Stomach smooth muscle (tissue), 2 donors: ENCODE results near the gene TTC34.

Experiments used
- H3K27ac ChIP-seq: one replicate; pipeline ENCODE4 v1.7.0; 2013; ENCODE audit warnings: mild to moderate bottlenecking, low read length, inconsistent platforms
- H3K27me3 ChIP-seq, 2 donors: one replicate each; pipeline ENCODE4 v1.7.0; 2013; ENCODE audit warnings: low read length in 2 of 2; ENCODE audit not compliant: insufficient read depth in 2 of 2, control insufficient read depth in 1 of 2
- H3K36me3 ChIP-seq, 2 donors: one replicate each; pipeline ENCODE4 v1.7.0; 2013; ENCODE audit warnings: low read length in 2 of 2; ENCODE audit not compliant: control insufficient read depth in 2 of 2, insufficient read depth in 2 of 2
- H3K4me1 ChIP-seq: one replicate; pipeline ENCODE4 v1.7.0; 2013; ENCODE audit warnings: low read length; ENCODE audit not compliant: control insufficient read depth, insufficient read depth
- H3K4me3 ChIP-seq, 2 donors: one replicate each; pipeline ENCODE4 v1.7.0; 2013; ENCODE audit warnings: low read length in 2 of 2
- H3K9ac ChIP-seq, 2 donors: one replicate each; pipeline ENCODE4 v1.7.0; 2013; ENCODE audit warnings: low read length in 2 of 2, mild to moderate bottlenecking in 1 of 2
- H3K9me3 ChIP-seq, 2 donors: one replicate each; pipeline ENCODE4 v1.7.0; 2013; ENCODE audit warnings: low read length in 2 of 2; ENCODE audit not compliant: control insufficient read depth in 2 of 2
- donor health status: healthy.
- donor health status: Pancreatic carcinoma.

Gene TTC34

GRCh38 chr1:2820731-2821372, 19.4 kb upstream of the TTC34 start:
- H3K9ac ChIP-seq, result no peak overlapping the region
- no peaks in the 10 kb centered on the region for H3K4me1 ChIP-seq
- no peak overlapping the region for H3K27ac ChIP-seq
- no peaks in the 10 kb centered on the region for H3K9me3 ChIP-seq
- no peak overlapping the region for H3K4me3 ChIP-seq
- H3K27me3 ChIP-seq, result peaks cover 7 to 27% of the 10 kb centered on the region in 2 donors
- H3K36me3 ChIP-seq, result no peaks in the 10 kb centered on the region

GRCh38 chr1:2819831-2820730, 18.6 kb upstream of the TTC34 start:
- H3K4me3 ChIP-seq, result no peak overlapping the region
- H3K4me1 ChIP-seq, result no peaks in the 10 kb centered on the region
- H3K27me3 ChIP-seq, result peaks cover 4 to 19% of the 10 kb centered on the region in 2 donors

GRCh38 chr1:2819429-2819828, 17.9 kb upstream of the TTC34 start:
- Histone ChIP-seq H3K9me3 (no peaks in the 10 kb centered on the region), H3K27ac (no peak overlapping the region), H3K27me3 (peaks cover 4 to 16% of the 10 kb centered on the region in 2 donors), H3K4me1 (no peaks in the 10 kb centered on the region), H3K36me3 (no peaks in the 10 kb centered on the region), H3K9ac (no peak overlapping the region), H3K4me3 (no peak overlapping the region)

More at GRCh38 chr1:2819831-2820730, 18.6 kb upstream of the TTC34 start:
- Histone ChIP-seq H3K27ac (no peak overlapping the region), H3K9ac (no peak overlapping the region), H3K36me3 (no peaks in the 10 kb centered on the region), H3K9me3 (no peaks in the 10 kb centered on the region)

- no peak overlapping the region for H3K9ac ChIP-seq
- no peaks in the 10 kb centered on the region for H3K9me3 ChIP-seq
- H3K27me3 ChIP-seq, result peaks cover 2 to 13% of the 10 kb centered on the region in 2 donors
- no peak overlapping the region for H3K4me3 ChIP-seq
- H3K27ac ChIP-seq, result no peak overlapping the region
- no peaks in the 10 kb centered on the region for H3K36me3 ChIP-seq
- no peaks in the 10 kb centered on the region for H3K4me1 ChIP-seq
Measured at GRCh38 chr1:2817784-2818564, 16.5 kb upstream of the TTC34 start.

- peaks cover 2 to 8% of the 10 kb centered on the region in 2 donors for H3K27me3 ChIP-seq
- H3K4me1 ChIP-seq, result no peaks in the 10 kb centered on the region
- peaks cover 0 to 5% of the 10 kb centered on the region in 2 donors for H3K9me3 ChIP-seq
- no peak overlapping the region for H3K4me3 ChIP-seq
- no peaks in the 10 kb centered on the region for H3K36me3 ChIP-seq
- no peak overlapping the region for H3K9ac ChIP-seq
- no peak overlapping the region for H3K27ac ChIP-seq
Measured at GRCh38 chr1:2816786-2817185, 15.3 kb upstream of the TTC34 start.

- H3K9ac ChIP-seq, result no peak overlapping the region
- H3K36me3 ChIP-seq, result no peaks in the 10 kb centered on the region
- H3K27ac ChIP-seq, result no peak overlapping the region
- H3K9me3 ChIP-seq, result peaks cover 0 to 5% of the 10 kb centered on the region in 2 donors
- H3K4me1 ChIP-seq, result no peaks in the 10 kb centered on the region
- H3K4me3 ChIP-seq, result no peak overlapping the region
- H3K27me3 ChIP-seq, result peaks cover 0 to 2% of the 10 kb centered on the region in 2 donors
Measured at GRCh38 chr1:2815551-2815950, 14.1 kb upstream of the TTC34 start.

- Histone ChIP-seq H3K27ac (no peak overlapping the region), H3K9ac (no peak overlapping the region), H3K36me3 (no peaks in the 10 kb centered on the region), H3K9me3 (peaks cover 0 to 5% of the 10 kb centered on the region in 2 donors), H3K4me3 (no peak overlapping the region), H3K4me1 (no peaks in the 10 kb centered on the region), H3K27me3 (peaks cover 0 to 4% of the 10 kb centered on the region in 2 donors)
Measured at GRCh38 chr1:2814511-2815075, 13.1 kb upstream of the TTC34 start.

- no peak overlapping the region for H3K4me3 ChIP-seq
- no peaks in the 10 kb centered on the region for H3K4me1 ChIP-seq
- no peaks in the 10 kb centered on the region for H3K36me3 ChIP-seq
- H3K27me3 ChIP-seq, result peaks cover 8 to 10% of the 10 kb centered on the region in 2 donors
- H3K27ac ChIP-seq, result no peak overlapping the region
- H3K9me3 ChIP-seq, result peaks cover 0 to 5% of the 10 kb centered on the region in 2 donors
- H3K9ac ChIP-seq, result no peak overlapping the region
Measured at GRCh38 chr1:2812939-2813653, 11.6 kb upstream of the TTC34 start.

GRCh38 chr1:2812136-2812535, 10.6 kb upstream of the TTC34 start:
- Histone ChIP-seq H3K4me3 (no peak overlapping the region), H3K27me3 (peaks cover 13 to 14% of the 10 kb centered on the region in 2 donors), H3K27ac (no peak overlapping the region)

GRCh38 chr1:2811533-2811918, 10.0 kb upstream of the TTC34 start:
- Histone ChIP-seq H3K27me3 (peaks cover 18 to 19% of the 10 kb centered on the region in 2 donors), H3K4me3 (no peak overlapping the region), H3K9ac (no peak overlapping the region), H3K36me3 (no peaks in the 10 kb centered on the region), H3K4me1 (no peaks in the 10 kb centered on the region), H3K27ac (no peak overlapping the region), H3K9me3 (peaks cover 0 to 5% of the 10 kb centered on the region in 2 donors)

More at GRCh38 chr1:2812136-2812535, 10.6 kb upstream of the TTC34 start:
- H3K4me1 ChIP-seq, result no peaks in the 10 kb centered on the region
- no peaks in the 10 kb centered on the region for H3K36me3 ChIP-seq
- H3K9ac ChIP-seq, result no peak overlapping the region
- peaks cover 0 to 5% of the 10 kb centered on the region in 2 donors for H3K9me3 ChIP-seq
